HepG2 (cell line): ENCODE data around the gene IRF2. TPM values are rescaled to one million over a fixed set of nuclear protein-coding genes. Genes with fewer than 3 reads are reported as not detected.

ENCODE experiments used
- CHCHD3 ChIP-seq: sonication (generic); formaldehyde crosslinking; IDR thresholded peaks from 2 replicates; pipeline ENCODE4 v1.8.0; 2022; ENCODE audit warnings: mild to moderate bottlenecking, missing genetic modification reagents, moderate library complexity
- ELF1 ChIP-seq: sonication (generic); formaldehyde crosslinking; IDR thresholded peaks from 2 replicates; pipeline ENCODE4 v1.4.0; 2020; ENCODE audit warnings: missing genetic modification reagents
- ELF4 ChIP-seq: sonication (generic); formaldehyde crosslinking; IDR thresholded peaks from 2 replicates; pipeline ENCODE4 v1.5.0; 2020; ENCODE audit warnings: missing genetic modification reagents, mild to moderate bottlenecking, moderate library complexity, borderline replicate concordance
- FOXA1 ChIP-seq, 2 experiments: fragments of 450-650 bp in 1 of 2; sonication (generic) in 1 of 2; formaldehyde crosslinking in 1 of 2; IDR thresholded peaks; 2 replicates each; pipeline versions ENCODE4 v1.4.0 to v1.6.1; 2016 to 2020; ENCODE audit warnings: missing genetic modification reagents in 1 of 2
- HMG20B ChIP-seq: conservative IDR thresholded peaks from 2 replicates; pipeline ENCODE4 v1.6.1; 2016; ENCODE audit warnings: missing genetic modification reagents, missing compliant biosample characterization
- HNRNPLL ChIP-seq: fragments of 200-400 bp; formaldehyde crosslinking; IDR thresholded peaks from 2 replicates; pipeline ENCODE4 v1.6.1; 2017; ENCODE audit warnings: mild to moderate bottlenecking, low read depth, low read length; ENCODE audit not compliant: poor library complexity, severe bottlenecking
- KDM5A ChIP-seq: fragments of 200-600 bp; sonication (generic); IDR thresholded peaks from 2 replicates; pipeline ENCODE4 v1.7.0; 2018; ENCODE audit warnings: antibody characterized with exemption, mild to moderate bottlenecking, low read length, borderline replicate concordance
- SALL1 ChIP-seq: sonication (generic); formaldehyde crosslinking; IDR thresholded peaks from 2 replicates; pipeline ENCODE4 v1.8.0; 2022; ENCODE audit warnings: mild to moderate bottlenecking, missing genetic modification reagents
- SIX4 ChIP-seq: sonication (generic); formaldehyde crosslinking; IDR thresholded peaks from 2 replicates; pipeline ENCODE4 v1.4.0; 2020; ENCODE audit warnings: missing genetic modification reagents
- SMARCE1 ChIP-seq: fragments of 450-650 bp; IDR thresholded peaks from 2 replicates; pipeline ENCODE4 v1.6.1; 2017; ENCODE audit warnings: borderline replicate concordance
- TCF12 ChIP-seq, 2 experiments: fragments of 450-650 bp in 1 of 2; sonication (generic) in 1 of 2; formaldehyde crosslinking in 1 of 2; IDR thresholded peaks; 2 replicates each; pipeline versions ENCODE4 v1.6.1 to v1.8.0; 2017 to 2022; ENCODE audit warnings: antibody characterized with exemption in 1 of 2, mild to moderate bottlenecking in 1 of 2, missing genetic modification reagents in 1 of 2, moderate library complexity in 1 of 2
- TOE1 ChIP-seq: sonication (generic); formaldehyde crosslinking; IDR thresholded peaks from 2 replicates; pipeline ENCODE4 v1.4.0; 2020; ENCODE audit warnings: mild to moderate bottlenecking, missing genetic modification reagents
- U2AF1 ChIP-seq: fragments of 200-400 bp; formaldehyde crosslinking; optimal IDR thresholded peaks from 2 replicates; pipeline ENCODE3; 2017; ENCODE audit warnings: mild to moderate bottlenecking, low read depth, low read length
- ZNF263 ChIP-seq: sonication (generic); formaldehyde crosslinking; IDR thresholded peaks from 2 replicates; pipeline ENCODE4 v1.4.0; 2020; ENCODE audit warnings: missing genetic modification reagents
- ZNF317 ChIP-seq: sonication (generic); formaldehyde crosslinking; IDR thresholded peaks from 2 replicates; pipeline ENCODE4 v1.5.0; 2020; ENCODE audit warnings: mild to moderate bottlenecking, missing genetic modification reagents
- ZNF746 ChIP-seq: sonication (generic); formaldehyde crosslinking; IDR thresholded peaks from 2 replicates; pipeline ENCODE4 v1.8.0; 2022; ENCODE audit warnings: mild to moderate bottlenecking, missing genetic modification reagents
- ZNF749 ChIP-seq: sonication (generic); formaldehyde crosslinking; IDR thresholded peaks from 2 replicates; pipeline ENCODE4 v1.8.0; 2022; ENCODE audit warnings: mild to moderate bottlenecking, missing genetic modification reagents, moderate library complexity, borderline replicate concordance
- ZNF770 ChIP-seq: sonication (generic); formaldehyde crosslinking; IDR thresholded peaks from 2 replicates; pipeline ENCODE4 v1.5.0; 2020; ENCODE audit warnings: mild to moderate bottlenecking, missing genetic modification reagents
- ZNF776 ChIP-seq: sonication (generic); formaldehyde crosslinking; IDR thresholded peaks from 2 replicates; pipeline ENCODE4 v1.4.0; 2020; ENCODE audit warnings: mild to moderate bottlenecking, missing genetic modification reagents
- ZNF879 ChIP-seq: sonication (generic); formaldehyde crosslinking; IDR thresholded peaks from 2 replicates; pipeline ENCODE4 v1.8.1; 2023; ENCODE audit warnings: missing genetic modification reagents
- ZNF883 ChIP-seq: sonication (generic); formaldehyde crosslinking; IDR thresholded peaks from 2 replicates; pipeline ENCODE4 v1.5.1; 2020; ENCODE audit warnings: mild to moderate bottlenecking, missing genetic modification reagents; ENCODE audit errors: not compliant biosample characterization
- polyA plus RNA-seq, 8 experiments: library from polyadenylated mRNA; depleted of rRNA in 3 of 8; stranded (reverse) in 7 of 8; unstranded in 1 of 8; fragments of >200 nt; fragmentation: Illumina TruSeq in 4 of 8; extraction: Trizol in 4 of 8; gene quantifications; 2 replicates each; pipeline versions ENCODE4 v1.2.1 to v1.2.3, GENCODE V29; 2011 to 2016; ENCODE audit warnings: low read depth in 4 of 8, missing spikeins in 1 of 8, mixed read lengths in 1 of 8; ENCODE audit not compliant: insufficient read depth in 1 of 8
- total RNA-seq, 5 experiments: library from RNA; depleted of rRNA; stranded (reverse); fragments of >200 nt; fragmentation: Illumina TruSeq; extraction: Trizol; gene quantifications; 2 replicates each; pipeline ENCODE4 v1.2.3, GENCODE V29; 2016; ENCODE audit warnings: low read depth in 1 of 5
- TF ChIP-seq, protein P1 (sequence below): sonication (generic); formaldehyde crosslinking; IDR thresholded peaks from 2 replicates; pipeline ENCODE4 v1.5.1; 2020; ENCODE audit warnings: missing genetic modification reagents, mild to moderate bottlenecking, borderline replicate concordance
- TF ChIP-seq, protein P2 (sequence below): sonication (generic); formaldehyde crosslinking; IDR thresholded peaks from 2 replicates; pipeline ENCODE4 v1.4.0; 2020; ENCODE audit warnings: missing genetic modification reagents, borderline replicate concordance

The IRF2 gene
- total and polyA plus RNA-seq, 2 of the 13 experiments (the other 11 are each of a cell fraction or from before 2014, with no cell fraction given): 15.5 to 28.8 TPM

- TF ChIP-seq, protein P1, sequence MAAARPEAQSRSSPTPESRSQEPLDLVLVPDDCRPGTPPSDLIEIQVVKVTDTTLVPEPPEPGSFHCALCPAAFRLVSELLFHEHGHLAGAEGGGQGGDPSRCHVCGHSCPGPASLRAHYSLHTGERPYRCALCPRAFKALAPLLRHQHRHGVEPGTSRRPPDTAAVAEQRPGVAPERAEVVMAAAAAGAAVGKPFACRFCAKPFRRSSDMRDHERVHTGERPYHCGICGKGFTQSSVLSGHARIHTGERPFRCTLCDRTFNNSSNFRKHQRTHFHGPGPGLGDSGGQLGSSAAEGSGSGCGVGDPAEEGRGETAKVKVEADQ (CRISPR knock-in tag): no peak
- TF ChIP-seq U2AF1 (no peak), ZNF776 (CRISPR knock-in tag) (peak; percentile 69; the same call in 1 of the 2 replicates), KDM5A (no peak; the same call in 1 of the 2 replicates), ZNF770 (CRISPR knock-in tag) (peak; percentile 53), ZNF883 (CRISPR knock-in tag) (peak; percentile 29), ZNF746 (CRISPR knock-in tag) (peak; percentile 100), TOE1 (CRISPR knock-in tag) (no peak), ZNF749 (CRISPR knock-in tag) (no peak; the same call in 1 of the 2 replicates), ELF4 (peak; percentile 53; the same call in 1 of the 2 replicates), TCF12 (IDR thresholded peaks at IDR 0.05) (no peak), TCF12 (CRISPR knock-in tag; IDR thresholded peaks at IDR 0.05) (peak; percentile 70; the same call in 1 of the 2 replicates), ZNF263 (peak; percentile 91), FOXA1 (IDR thresholded peaks at IDR 0.05) (no peak), FOXA1 (CRISPR knock-in tag; IDR thresholded peaks at IDR 0.05) (peak; percentile 78), ZNF879 (CRISPR knock-in tag) (no peak), SMARCE1 (no peak), ZNF317 (peak; percentile 21; the same call in 1 of the 2 replicates), ELF1 (CRISPR knock-in tag) (peak; percentile 93), HNRNPLL (peak; percentile 75), CHCHD3 (CRISPR knock-in tag) (no peak), SALL1 (CRISPR knock-in tag) (peak; percentile 91), SIX4 (CRISPR knock-in tag) (peak; percentile 49; the same call in 1 of the 2 replicates), HMG20B (CRISPR knock-in tag) (peak; percentile 48; the same call in 1 of the 2 replicates)
- TF ChIP-seq, protein P2, sequence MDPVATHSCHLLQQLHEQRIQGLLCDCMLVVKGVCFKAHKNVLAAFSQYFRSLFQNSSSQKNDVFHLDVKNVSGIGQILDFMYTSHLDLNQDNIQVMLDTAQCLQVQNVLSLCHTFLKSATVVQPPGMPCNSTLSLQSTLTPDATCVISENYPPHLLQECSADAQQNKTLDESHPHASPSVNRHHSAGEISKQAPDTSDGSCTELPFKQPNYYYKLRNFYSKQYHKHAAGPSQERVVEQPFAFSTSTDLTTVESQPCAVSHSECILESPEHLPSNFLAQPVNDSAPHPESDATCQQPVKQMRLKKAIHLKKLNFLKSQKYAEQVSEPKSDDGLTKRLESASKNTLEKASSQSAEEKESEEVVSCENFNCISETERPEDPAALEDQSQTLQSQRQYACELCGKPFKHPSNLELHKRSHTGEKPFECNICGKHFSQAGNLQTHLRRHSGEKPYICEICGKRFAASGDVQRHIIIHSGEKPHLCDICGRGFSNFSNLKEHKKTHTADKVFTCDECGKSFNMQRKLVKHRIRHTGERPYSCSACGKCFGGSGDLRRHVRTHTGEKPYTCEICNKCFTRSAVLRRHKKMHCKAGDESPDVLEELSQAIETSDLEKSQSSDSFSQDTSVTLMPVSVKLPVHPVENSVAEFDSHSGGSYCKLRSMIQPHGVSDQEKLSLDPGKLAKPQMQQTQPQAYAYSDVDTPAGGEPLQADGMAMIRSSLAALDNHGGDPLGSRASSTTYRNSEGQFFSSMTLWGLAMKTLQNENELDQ: no peak
Observed at GRCh38 chr4:184474263-184475095, at the start of gene IRF2 (continued).
